OCI-LY1 (cell line): Measurements from ENCODE around the gene BABAM2.

Source experiments
- CTCF ChIP-seq: fragments of 200-600 bp; sonication (generic), shearing (Covaris generic); IDR thresholded peaks from 2 replicates; pipeline ENCODE4 v1.5.1; 2017; ENCODE audit warnings: mild to moderate bottlenecking, antibody characterized with exemption, low read length, moderate library complexity, mixed read lengths
- EZH2 ChIP-seq: fragments of 200-600 bp; sonication (generic), shearing (Covaris generic); IDR thresholded peaks from 2 replicates; pipeline ENCODE4 v1.8.0; 2017; ENCODE audit warnings: borderline replicate concordance, mixed run types, mild to moderate bottlenecking, antibody characterized with exemption, low read length, moderate library complexity, mixed read lengths

DNA sequence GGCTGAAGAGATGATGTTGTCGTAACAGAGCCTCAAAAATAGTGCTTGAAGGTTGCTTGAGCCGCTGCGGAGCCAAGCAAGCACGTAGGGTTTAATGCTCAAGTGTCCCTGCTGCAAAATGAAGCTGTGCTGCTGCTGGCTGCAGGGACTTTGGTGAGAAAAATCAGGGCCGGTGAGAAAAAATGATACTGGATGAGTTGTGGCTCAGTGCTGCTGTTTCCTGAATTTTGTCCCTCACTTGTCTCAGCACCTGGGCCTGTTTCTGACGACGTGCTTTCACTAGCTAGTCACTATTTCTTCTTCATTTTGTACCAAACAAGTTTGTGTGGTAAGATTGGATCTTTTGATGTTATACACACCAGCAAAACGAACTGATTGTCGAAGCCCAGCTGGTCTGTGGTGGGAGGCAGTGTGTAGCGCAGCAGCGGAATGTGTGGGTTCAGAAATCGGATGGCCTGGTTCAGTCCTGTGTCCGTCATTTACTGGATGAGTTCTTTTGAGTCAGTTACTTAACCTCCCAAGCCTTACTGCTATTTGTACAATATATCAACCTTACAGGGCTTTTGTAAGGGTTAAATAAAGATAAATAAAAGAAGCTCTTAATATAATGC, 329.3 kb downstream of the BABAM2 start:
- no peak for TF ChIP-seq CTCF
- no peak for TF ChIP-seq EZH2
